Activated naive CD8-positive, alpha-beta T cell (primary cell): Measurements from ENCODE around the gene MRGPRF.

Experiments
- H3K27ac Mint-ChIP-seq: one replicate; pipeline ENCODE4 v1.8.0; 2021; ENCODE audit warnings: mixed read lengths
- H3K27me3 Mint-ChIP-seq: one replicate; pipeline ENCODE4 v1.8.0; 2021; ENCODE audit warnings: mixed read lengths
- H3K36me3 Mint-ChIP-seq: one replicate; pipeline ENCODE4 v1.8.0; 2021; ENCODE audit warnings: mixed read lengths
- H3K4me1 Mint-ChIP-seq: one replicate; pipeline ENCODE4 v1.8.0; 2021; ENCODE audit warnings: low read depth, mixed read lengths
- H3K4me3 Mint-ChIP-seq: one replicate; pipeline ENCODE4 v1.8.0; 2021; ENCODE audit warnings: mild to moderate bottlenecking, mixed read lengths
- H3K9me3 Mint-ChIP-seq: one replicate; pipeline ENCODE4 v1.8.0; 2021; ENCODE audit warnings: low read depth, mixed read lengths

The MRGPRF gene

GRCh38 chr11:69013009-69013951, at the start of gene MRGPRF:
Gene MRGPRF, minus strand, starts transcription at chr11:69013246. Its CDS starts 3,345 bp downstream, at chr11:69009901.
- H3K4me3 Mint-ChIP-seq, result no peak within 1 kb of the TSS
- peaks cover 11% of the 10 kb centered on the region for H3K27me3 Mint-ChIP-seq
- no peak within 1 kb of the TSS for H3K27ac Mint-ChIP-seq
- H3K36me3 Mint-ChIP-seq, result no peaks in the 10 kb centered on the region
- H3K4me1 Mint-ChIP-seq, result peaks cover 9% of the 10 kb centered on the region
- H3K9me3 Mint-ChIP-seq, result no peaks in the 10 kb centered on the region

- no peak overlapping the region for H3K27ac Mint-ChIP-seq
- no peaks in the 10 kb centered on the region for H3K27me3 Mint-ChIP-seq
- H3K4me3 Mint-ChIP-seq, result no peak overlapping the region
- no peaks in the 10 kb centered on the region for H3K36me3 Mint-ChIP-seq
- H3K4me1 Mint-ChIP-seq, result no peaks in the 10 kb centered on the region
- no peaks in the 10 kb centered on the region for H3K9me3 Mint-ChIP-seq
Measured at GRCh38 chr11:69062169-69062855, 49.3 kb upstream of the MRGPRF start.

- Mint-ChIP-seq H3K27ac (no peak overlapping the region), H3K4me3 (no peak overlapping the region), H3K36me3 (no peaks in the 10 kb centered on the region), H3K9me3 (no peaks in the 10 kb centered on the region), H3K4me1 (no peaks in the 10 kb centered on the region), H3K27me3 (no peaks in the 10 kb centered on the region)
Measured at GRCh38 chr11:69061713-69062053, 48.6 kb upstream of the MRGPRF start.

- no peaks in the 10 kb centered on the region for H3K9me3 Mint-ChIP-seq
- H3K36me3 Mint-ChIP-seq, result no peaks in the 10 kb centered on the region
- H3K27me3 Mint-ChIP-seq, result no peaks in the 10 kb centered on the region
- H3K4me1 Mint-ChIP-seq, result peaks cover 2% of the 10 kb centered on the region
- H3K27ac Mint-ChIP-seq, result no peak overlapping the region
- no peak overlapping the region for H3K4me3 Mint-ChIP-seq
Measured at GRCh38 chr11:69060806-69061712, 48.0 kb upstream of the MRGPRF start.

- H3K4me3 Mint-ChIP-seq, result no peak overlapping the region
- H3K36me3 Mint-ChIP-seq, result no peaks in the 10 kb centered on the region
- no peaks in the 10 kb centered on the region for H3K9me3 Mint-ChIP-seq
- no peak overlapping the region for H3K27ac Mint-ChIP-seq
- H3K4me1 Mint-ChIP-seq, result peaks cover 5% of the 10 kb centered on the region
- no peaks in the 10 kb centered on the region for H3K27me3 Mint-ChIP-seq
Measured at GRCh38 chr11:69059985-69060384, 46.9 kb upstream of the MRGPRF start.

- no peaks in the 10 kb centered on the region for H3K36me3 Mint-ChIP-seq
- H3K9me3 Mint-ChIP-seq, result no peaks in the 10 kb centered on the region
- peaks cover 5% of the 10 kb centered on the region for H3K4me1 Mint-ChIP-seq
- H3K4me3 Mint-ChIP-seq, result no peak overlapping the region
- H3K27ac Mint-ChIP-seq, result no peak overlapping the region
- H3K27me3 Mint-ChIP-seq, result no peaks in the 10 kb centered on the region
Measured at GRCh38 chr11:69059429-69059828, 46.4 kb upstream of the MRGPRF start.

GRCh38 chr11:69058511-69059270, 45.6 kb upstream of the MRGPRF start:
- Mint-ChIP-seq H3K27ac (no peak overlapping the region), H3K36me3 (no peaks in the 10 kb centered on the region), H3K27me3 (no peaks in the 10 kb centered on the region), H3K9me3 (no peaks in the 10 kb centered on the region), H3K4me1 (peaks cover 5% of the 10 kb centered on the region), H3K4me3 (no peak overlapping the region)

- H3K36me3 Mint-ChIP-seq, result no peaks in the 10 kb centered on the region
Measured at GRCh38 chr11:69057801-69058200, 44.8 kb upstream of the MRGPRF start.

GRCh38 chr11:69057236-69057635, 44.2 kb upstream of the MRGPRF start:
- Mint-ChIP-seq H3K4me1 (peaks cover 7% of the 10 kb centered on the region), H3K4me3 (no peak overlapping the region), H3K27me3 (no peaks in the 10 kb centered on the region), H3K36me3 (no peaks in the 10 kb centered on the region), H3K27ac (no peak overlapping the region), H3K9me3 (no peaks in the 10 kb centered on the region)

More at GRCh38 chr11:69057801-69058200, 44.8 kb upstream of the MRGPRF start:
- Mint-ChIP-seq H3K9me3 (no peaks in the 10 kb centered on the region), H3K27me3 (no peaks in the 10 kb centered on the region), H3K27ac (no peak overlapping the region), H3K4me1 (peaks cover 5% of the 10 kb centered on the region), H3K4me3 (no peak overlapping the region)

- Mint-ChIP-seq H3K36me3 (no peaks in the 10 kb centered on the region), H3K27ac (no peak overlapping the region), H3K4me1 (peaks cover 19% of the 10 kb centered on the region), H3K4me3 (no peak overlapping the region), H3K27me3 (no peaks in the 10 kb centered on the region), H3K9me3 (no peaks in the 10 kb centered on the region)
Measured at GRCh38 chr11:69055598-69056516, 42.8 kb upstream of the MRGPRF start.

- Mint-ChIP-seq H3K27me3 (no peaks in the 10 kb centered on the region), H3K9me3 (no peaks in the 10 kb centered on the region), H3K36me3 (no peaks in the 10 kb centered on the region), H3K4me3 (no peak overlapping the region), H3K4me1 (peaks cover 25% of the 10 kb centered on the region), H3K27ac (no peak overlapping the region)
Measured at GRCh38 chr11:69055212-69055586, 42.2 kb upstream of the MRGPRF start.

- no peaks in the 10 kb centered on the region for H3K9me3 Mint-ChIP-seq
- H3K27ac Mint-ChIP-seq, result no peak overlapping the region
- no peak overlapping the region for H3K4me3 Mint-ChIP-seq
- no peaks in the 10 kb centered on the region for H3K27me3 Mint-ChIP-seq
- H3K4me1 Mint-ChIP-seq, result peaks cover 30% of the 10 kb centered on the region
- H3K36me3 Mint-ChIP-seq, result no peaks in the 10 kb centered on the region
Measured at GRCh38 chr11:69054397-69055211, 41.6 kb upstream of the MRGPRF start.
